GM18951 (cell line): ENCODE data around the gene KRT78.
"Not testable (repeated sequence)": the region's sequence is repeated elsewhere in the genome, so short reads cannot be mapped to it uniquely, and the experiment has no call there.

ENCODE experiments used
- POLR2A ChIP-seq: IDR thresholded peaks from 4 replicates; pipeline ENCODE4 v1.6.1; 2011; ENCODE audit warnings: mild to moderate bottlenecking; ENCODE audit not compliant: insufficient read length, insufficient read depth; ENCODE audit errors: extremely low read depth
- in situ Hi-C: fragments of 300-500 bp; cut with MboI; formaldehyde crosslinking; loops from one replicate; pipeline ENCODE4 v1.12.0; 2022; ENCODE audit warnings: low sequenced_read_pairs, mixed read lengths, inconsistent platforms; ENCODE audit not compliant: unreplicated experiment

The KRT78 gene, protein sequence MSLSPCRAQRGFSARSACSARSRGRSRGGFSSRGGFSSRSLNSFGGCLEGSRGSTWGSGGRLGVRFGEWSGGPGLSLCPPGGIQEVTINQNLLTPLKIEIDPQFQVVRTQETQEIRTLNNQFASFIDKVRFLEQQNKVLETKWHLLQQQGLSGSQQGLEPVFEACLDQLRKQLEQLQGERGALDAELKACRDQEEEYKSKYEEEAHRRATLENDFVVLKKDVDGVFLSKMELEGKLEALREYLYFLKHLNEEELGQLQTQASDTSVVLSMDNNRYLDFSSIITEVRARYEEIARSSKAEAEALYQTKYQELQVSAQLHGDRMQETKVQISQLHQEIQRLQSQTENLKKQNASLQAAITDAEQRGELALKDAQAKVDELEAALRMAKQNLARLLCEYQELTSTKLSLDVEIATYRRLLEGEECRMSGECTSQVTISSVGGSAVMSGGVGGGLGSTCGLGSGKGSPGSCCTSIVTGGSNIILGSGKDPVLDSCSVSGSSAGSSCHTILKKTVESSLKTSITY

DNA sequence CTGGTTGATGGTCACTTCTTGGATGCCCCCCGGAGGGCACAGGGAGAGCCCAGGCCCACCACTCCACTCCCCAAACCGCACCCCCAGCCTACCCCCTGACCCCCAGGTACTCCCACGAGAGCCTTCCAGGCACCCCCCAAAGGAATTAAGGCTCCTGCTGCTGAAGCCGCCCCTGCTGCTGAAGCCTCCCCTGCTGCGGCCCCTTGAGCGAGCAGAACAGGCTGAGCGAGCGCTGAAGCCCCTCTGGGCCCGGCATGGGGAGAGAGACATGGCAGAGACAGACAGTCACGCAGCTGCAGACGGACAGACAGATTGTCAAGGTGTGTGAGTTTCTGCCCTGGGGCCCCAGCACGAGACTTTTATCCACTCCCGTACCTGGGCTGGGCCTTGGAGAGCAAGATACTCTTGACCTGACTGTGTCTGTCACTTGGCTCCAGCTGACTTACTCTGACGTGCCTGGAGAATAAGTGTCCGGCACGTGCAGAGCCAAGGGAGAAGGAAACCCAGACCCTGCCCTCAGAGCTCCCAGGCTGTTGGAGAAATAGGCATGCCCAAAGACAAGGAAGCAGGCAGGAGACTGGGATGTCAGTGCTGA, at the start of gene KRT78:
KRT78 (minus strand) TSS at position 334 of the 595 bp plus-strand sequence; CDS start at position 270, 64 bp downstream.
- in situ Hi-C loops, result no loop called here
- no peak for TF ChIP-seq POLR2A

DNA sequence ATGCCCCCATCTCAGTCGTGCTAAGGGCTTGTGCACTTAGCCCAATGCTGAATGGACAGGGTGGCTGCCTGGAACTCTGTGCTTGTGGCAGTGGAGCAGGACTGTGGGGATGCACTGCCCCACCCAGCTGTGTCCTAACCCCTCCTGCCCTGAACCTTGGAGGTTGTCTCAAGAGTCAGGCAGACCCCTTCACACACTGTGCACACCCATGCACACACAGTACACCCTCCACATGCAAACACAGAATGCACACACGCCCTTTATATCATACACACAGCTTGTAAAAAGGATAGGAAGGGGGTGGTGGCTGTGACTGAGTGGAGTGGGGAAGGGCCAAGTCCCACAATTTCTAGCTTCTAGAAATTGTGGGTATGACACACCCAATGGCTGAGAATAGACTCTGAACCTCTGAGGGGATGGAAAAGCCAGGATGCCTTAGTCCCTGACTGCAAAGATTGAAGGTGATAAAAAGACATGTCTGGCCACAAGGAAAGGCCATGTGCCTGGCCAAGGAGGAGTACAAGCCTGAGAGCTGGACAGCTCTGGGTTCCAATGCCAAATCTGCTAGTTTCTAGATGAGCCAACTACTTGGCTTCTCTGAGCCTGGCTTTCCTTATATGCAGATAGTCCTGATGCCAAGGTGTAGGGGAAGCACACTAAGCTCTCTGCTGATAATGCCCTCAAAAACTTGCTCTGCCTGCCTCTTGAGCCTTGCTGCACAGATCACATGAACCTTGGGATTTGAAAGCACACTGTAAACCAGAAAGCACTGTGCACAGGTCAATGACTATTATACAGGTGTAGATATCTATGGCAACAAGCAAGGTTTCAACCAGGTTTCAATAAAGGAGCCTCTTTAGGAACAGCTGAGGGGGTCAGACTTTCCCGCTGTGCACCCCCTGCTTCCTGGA, 47.7 kb upstream of the KRT78 start:
- TF ChIP-seq POLR2A, result no peak
- in situ Hi-C loops, result no loop called here

DNA sequence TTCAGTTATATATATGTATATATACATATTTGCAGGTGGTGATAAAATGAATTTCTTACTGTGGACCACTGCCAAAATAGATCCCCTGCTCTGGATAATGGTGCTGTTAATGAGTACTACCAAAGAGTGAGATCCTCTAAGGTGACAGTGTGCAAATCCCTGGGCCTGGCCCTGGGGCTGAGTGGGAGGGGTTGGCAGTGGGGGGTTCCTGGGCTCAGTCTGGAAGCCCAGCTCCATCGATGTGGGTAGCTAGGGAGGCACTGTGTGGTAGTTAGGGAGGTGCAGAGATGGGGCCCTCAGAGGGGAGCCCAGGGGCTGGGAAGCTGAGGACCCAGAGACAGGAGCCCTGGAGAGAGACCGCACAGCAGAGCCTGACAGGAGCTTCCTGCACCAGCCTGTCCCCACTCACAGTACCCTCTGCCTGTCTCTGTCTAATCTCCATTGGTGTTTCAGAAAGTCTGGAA, 47.0 kb upstream of the KRT78 start:
- no peak for TF ChIP-seq POLR2A
- in situ Hi-C loops, result no loop called here

DNA sequence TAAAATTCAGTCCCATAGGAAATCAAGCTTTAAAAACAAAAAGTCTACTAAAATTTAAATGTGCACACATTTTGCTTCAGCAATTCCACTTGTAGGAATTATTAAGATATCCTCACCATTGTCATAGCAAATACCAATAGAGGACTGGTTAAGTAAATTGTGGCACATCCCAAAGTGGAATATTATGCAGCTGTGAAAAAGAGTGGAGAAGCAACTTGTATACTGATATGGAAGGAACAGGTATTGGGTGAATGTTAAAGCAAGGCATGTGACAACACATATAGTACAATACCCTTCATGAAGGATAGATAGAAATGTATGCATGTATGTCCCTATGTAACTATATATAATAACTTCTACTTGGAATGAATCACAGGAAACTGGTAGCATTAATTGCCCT, 44.2 kb upstream of the KRT78 start:
- in situ Hi-C loops, result no loop called here
- TF ChIP-seq POLR2A, result no peak

DNA sequence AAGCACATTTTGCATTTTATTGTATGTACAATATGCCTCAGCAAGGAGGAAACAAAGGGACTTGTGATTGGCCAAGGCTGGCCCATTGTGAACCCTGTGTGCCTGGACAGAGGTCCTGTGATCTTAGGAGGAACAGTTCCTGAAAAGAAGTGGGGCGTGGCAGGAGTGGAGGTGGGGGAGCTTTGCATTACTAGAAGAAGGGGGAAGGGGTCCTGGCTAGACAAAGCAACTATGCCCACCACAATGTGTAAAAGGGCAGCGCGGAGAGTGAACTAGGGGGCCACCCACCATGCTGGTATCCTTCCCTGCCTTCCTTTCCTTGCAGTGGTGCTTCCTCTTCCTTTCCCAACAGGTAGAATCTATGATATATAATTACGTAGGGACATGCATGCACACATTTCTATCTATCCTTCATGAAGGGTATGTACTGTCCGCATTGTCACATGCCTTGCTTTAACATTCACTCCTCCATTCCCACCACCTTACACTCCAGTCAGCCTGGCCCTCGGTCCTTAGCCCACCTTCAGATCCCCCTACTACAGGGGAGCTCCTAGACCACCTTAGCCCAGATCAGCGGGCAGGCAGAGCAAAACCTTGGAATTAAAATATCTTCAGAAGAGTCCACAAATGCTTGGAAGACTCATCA, 43.5 kb upstream of the KRT78 start:
- in situ Hi-C loops, result no loop called here
- TF ChIP-seq POLR2A, result no peak

DNA sequence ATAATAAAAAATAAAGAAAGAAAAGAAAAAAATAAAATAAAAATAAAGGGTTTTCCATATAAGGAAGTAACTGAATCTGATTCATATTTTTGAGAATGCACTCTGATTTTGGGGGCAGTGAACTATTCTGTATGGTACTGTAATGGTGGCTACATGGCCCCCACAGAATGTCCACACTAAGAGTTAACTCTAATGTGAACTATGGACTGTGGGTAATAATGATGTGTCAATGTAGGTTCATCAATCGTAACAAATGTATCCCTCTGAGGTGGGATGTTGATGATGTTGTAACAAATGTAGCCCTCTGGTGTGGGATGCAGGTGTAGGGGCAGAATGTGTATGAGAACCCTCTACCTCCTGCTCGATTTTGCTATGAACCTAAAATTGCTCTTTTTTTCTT, 42.2 kb upstream of the KRT78 start:
- in situ Hi-C loops, result no loop called here
- no peak for TF ChIP-seq POLR2A

DNA sequence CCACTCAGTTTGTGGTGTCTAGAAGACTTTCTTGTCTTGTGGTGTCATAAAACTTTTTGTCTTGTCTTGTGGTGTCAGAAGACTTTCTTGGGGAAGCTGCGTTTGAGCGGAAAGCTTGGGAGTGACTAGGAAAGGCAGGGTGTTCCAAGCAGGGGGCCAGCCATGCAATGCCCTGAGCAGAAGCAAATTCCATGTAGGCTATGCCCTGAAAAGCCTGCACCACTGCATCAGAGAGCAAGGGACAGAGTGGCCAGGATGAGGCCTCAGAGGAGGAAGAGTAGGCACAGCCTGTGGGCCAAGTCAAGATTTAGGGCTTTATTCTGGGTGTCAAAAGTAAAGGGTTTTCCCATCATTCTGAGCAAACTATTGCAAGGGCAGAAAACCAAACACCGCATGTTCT, 41.6 kb upstream of the KRT78 start:
- in situ Hi-C loops, result no loop called here
- no peak for TF ChIP-seq POLR2A

DNA sequence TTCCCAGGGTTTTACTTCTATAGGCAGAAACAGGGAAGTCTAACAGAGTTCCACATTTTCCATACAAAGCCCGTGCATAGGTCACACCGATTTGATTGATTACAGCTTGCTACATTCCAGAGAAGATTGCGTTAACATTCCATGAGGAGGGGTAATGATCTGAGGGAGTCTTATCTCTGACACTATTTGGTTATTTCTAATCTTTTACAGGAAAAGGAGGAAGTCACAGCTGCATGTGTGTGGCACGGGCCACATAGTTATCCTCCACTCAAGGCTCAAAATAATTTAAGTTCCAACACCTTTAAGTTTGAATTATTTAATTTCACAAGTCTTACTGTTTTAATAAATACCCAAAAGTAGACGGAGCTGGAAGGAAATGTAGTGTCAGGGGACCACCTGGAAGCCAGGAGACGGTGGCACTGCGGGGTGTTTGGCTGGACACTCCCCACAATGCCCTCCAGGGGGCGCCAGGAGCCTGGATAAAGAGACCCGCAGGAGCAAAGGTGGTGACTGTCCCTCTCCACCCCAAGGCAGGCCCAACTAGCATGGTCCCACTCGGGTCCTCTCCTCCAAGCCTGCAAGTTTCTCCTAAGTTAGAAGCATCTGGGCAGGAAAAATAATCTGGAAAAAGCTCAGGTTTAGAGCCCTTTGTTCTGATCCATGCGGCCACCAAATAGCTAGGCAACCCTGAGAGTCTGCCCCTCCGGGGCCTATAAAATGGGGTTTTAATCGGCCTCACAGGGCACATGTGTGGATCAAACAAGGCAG, 35.9 kb upstream of the KRT78 start:
- no peak for TF ChIP-seq POLR2A
- in situ Hi-C loops, result loop anchor here (5.0 kb wide), 1 partner anchor 98 kb away; no protein-coding TSS in a partner anchor

DNA sequence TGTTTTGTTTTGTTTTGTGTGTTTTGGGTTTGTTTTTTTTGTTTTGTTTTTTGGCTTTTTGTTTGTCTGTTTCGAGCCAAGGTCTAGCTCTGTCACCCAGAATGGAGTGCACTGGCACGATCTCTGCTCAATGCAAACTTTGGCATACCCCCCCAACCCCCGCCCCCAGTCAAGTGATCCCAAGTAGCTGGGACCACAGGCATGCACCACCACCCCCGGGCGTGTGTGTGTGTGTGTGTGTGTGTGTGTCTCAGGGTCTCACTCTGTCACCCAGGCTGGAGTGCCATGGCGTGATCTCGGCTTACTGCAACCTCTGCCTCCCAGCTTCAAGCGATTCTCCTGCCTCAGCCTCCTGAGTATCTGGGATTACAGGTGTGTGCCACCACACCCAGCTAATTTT, 31.7 kb upstream of the KRT78 start:
- in situ Hi-C loops, result not testable (repeated sequence)

DNA sequence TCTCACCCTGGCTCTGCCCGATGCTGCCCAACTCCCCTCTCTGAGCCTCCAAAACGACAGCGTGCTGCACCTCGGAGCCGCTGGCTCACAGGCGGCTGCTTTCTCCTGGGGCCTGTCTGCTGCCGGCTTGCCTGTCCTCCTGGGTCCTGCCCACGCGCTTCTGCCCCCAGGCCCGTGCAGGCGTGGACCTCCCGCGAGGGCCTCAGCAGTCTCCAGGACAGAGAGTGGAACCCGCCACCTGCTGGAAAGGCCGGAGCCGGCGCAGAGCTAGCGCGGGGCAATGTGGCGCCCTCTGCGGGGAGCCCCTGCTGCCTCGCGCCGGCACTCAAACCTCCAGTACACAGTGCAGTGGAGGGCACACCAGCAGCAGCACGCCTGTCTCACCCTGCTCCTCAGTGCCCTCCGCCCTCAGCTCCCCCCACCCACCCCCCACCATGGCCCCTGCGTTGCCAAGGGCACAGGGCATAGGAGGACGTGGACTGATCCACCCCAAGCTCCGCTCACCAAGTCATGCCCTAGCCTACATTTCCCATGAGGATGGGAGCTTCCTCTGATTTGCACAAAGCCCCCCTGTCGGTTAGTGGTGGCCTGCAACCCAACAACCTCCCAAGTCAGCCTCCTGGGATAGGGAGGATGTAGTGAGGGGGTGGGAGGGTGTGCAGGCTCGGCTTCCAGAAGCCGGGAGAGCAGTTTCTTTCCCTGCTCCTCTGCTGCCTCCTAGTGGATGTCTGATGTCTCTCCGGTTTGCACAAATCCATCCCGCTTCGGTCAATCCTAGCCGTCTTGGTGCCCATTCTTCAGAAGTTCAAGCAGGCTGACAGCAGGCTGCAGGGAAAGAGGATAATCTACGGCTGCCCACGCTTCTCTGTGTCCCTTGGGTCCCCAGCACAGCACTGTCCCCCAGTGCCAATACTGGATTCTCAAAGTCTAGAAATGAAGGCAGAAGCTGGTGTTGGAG, 30.9 kb upstream of the KRT78 start:
- in situ Hi-C loops, result no loop called here
- TF ChIP-seq POLR2A, result no peak
